Keratinocyte (primary cell): ENCODE results near the gene SAMD11. TPM values are rescaled to one million over a fixed set of nuclear protein-coding genes. Genes with fewer than 3 reads are reported as not detected.
A peak's percentile ranks its signal among the peaks of the same experiment; 100 is the strongest.

Experiments used
- DNase-seq: peaks from one replicate; pipeline ENCODE4 v3.0.0-alpha.2; 2011; ENCODE audit warnings: low read depth, missing footprints, low spot score
- FAIRE-seq: peaks from 2 replicates; lab custom pipeline; 2011; peaks lifted over from hg19 to GRCh38; lab: Jason Lieb, UNC
- H2AFZ ChIP-seq: 2 replicates; pipeline ENCODE4 v1.6.0; 2012; ENCODE audit warnings: low read length, control low read depth, inconsistent platforms; ENCODE audit not compliant: control insufficient read depth
- H3K27ac ChIP-seq: 2 replicates; pipeline ENCODE4 v1.5.1; 2011; ENCODE audit warnings: low read length; ENCODE audit not compliant: control insufficient read depth, insufficient read depth
- H3K27me3 ChIP-seq: 3 replicates; pipeline ENCODE4 v1.6.0; 2011; ENCODE audit warnings: low read length; ENCODE audit not compliant: control insufficient read depth, insufficient read depth; ENCODE audit errors: extremely low read depth
- H3K36me3 ChIP-seq, 2 experiments: 2 replicates in 1 of 2; 3 replicates in 1 of 2; pipeline ENCODE4 v1.5.1; 2011; ENCODE audit warnings: low read length in 2 of 2, mild to moderate bottlenecking in 1 of 2; ENCODE audit not compliant: control insufficient read depth in 2 of 2, insufficient read depth in 2 of 2; ENCODE audit errors: extremely low read depth in 1 of 2
- H3K4me1 ChIP-seq: 3 replicates; pipeline ENCODE4 v1.5.1; 2011; ENCODE audit warnings: low read length; ENCODE audit not compliant: control insufficient read depth, insufficient read depth; ENCODE audit errors: extremely low read depth
- H3K4me2 ChIP-seq: 3 replicates; pipeline ENCODE4 v1.6.0; 2011; ENCODE audit warnings: low read depth, low read length; ENCODE audit not compliant: control insufficient read depth, insufficient read depth; ENCODE audit errors: extremely low read depth
- H3K4me3 ChIP-seq, 3 experiments: fragments of 200-600 bp in 1 of 3; sonication (generic) in 1 of 3; 2 replicates in 2 of 3; 3 replicates in 1 of 3; pipeline ENCODE4 v1.5.1; 2011 to 2016; ENCODE audit warnings: low read length in 3 of 3, mild to moderate bottlenecking in 3 of 3, control low read depth in 2 of 3, inconsistent platforms in 1 of 3, low read depth in 1 of 3, mixed read lengths in 1 of 3, mixed run types in 1 of 3, moderate library complexity in 1 of 3; ENCODE audit not compliant: control insufficient read depth in 2 of 3, insufficient read depth in 2 of 3; ENCODE audit errors: extremely low read depth in 1 of 3
- H3K79me2 ChIP-seq: 2 replicates; pipeline ENCODE4 v1.6.0; 2012; ENCODE audit warnings: low read length; ENCODE audit not compliant: control insufficient read depth, insufficient read depth
- H3K9ac ChIP-seq: 3 replicates; pipeline ENCODE4 v1.6.0; 2011; ENCODE audit warnings: low read length; ENCODE audit not compliant: control insufficient read depth, insufficient read depth; ENCODE audit errors: extremely low read depth
- H3K9me1 ChIP-seq: 3 replicates; pipeline ENCODE4 v1.6.0; 2011; ENCODE audit warnings: low read length; ENCODE audit not compliant: control insufficient read depth, insufficient read depth; ENCODE audit errors: extremely low read depth
- H3K9me3 ChIP-seq: 2 replicates; pipeline ENCODE4 v1.5.1; 2012; ENCODE audit warnings: low read depth, low read length; ENCODE audit not compliant: control insufficient read depth
- H4K20me1 ChIP-seq: 3 replicates; pipeline ENCODE4 v1.6.0; 2011; ENCODE audit warnings: low read length; ENCODE audit not compliant: control insufficient read depth, insufficient read depth; ENCODE audit errors: extremely low read depth
- EZH2 ChIP-seq: IDR thresholded peaks from one replicate; pipeline ENCODE4 v1.6.1; 2012; ENCODE audit warnings: inconsistent platforms, mild to moderate bottlenecking, low read length, moderate library complexity
- dilution Hi-C: fragments of 300-500 bp; cut with MboI; formaldehyde crosslinking; loops from one replicate; pipeline ENCODE4 v1.7.0; 2020; ENCODE audit warnings: low sequenced_read_pairs; ENCODE audit not compliant: extremely low pct_ligation_motif_present
- polyA plus RNA-seq, 5 experiments: library from polyadenylated mRNA; depleted of rRNA in 3 of 5; stranded (reverse) in 3 of 5; stranded (forward) in 1 of 5; unstranded in 1 of 5; fragments of >200 nt; gene quantifications; 1 replicate in 1 of 5; 2 replicates in 3 of 5; 3 replicates in 1 of 5; pipeline versions ENCODE4 v1.2.1 to v1.2.3, GENCODE V29; 2011 to 2012; ENCODE audit warnings: missing spikeins in 2 of 5, low read depth in 1 of 5, low replicate concordance in 1 of 5
- TF ChIP-seq, protein P1 (sequence below), 3 experiments: IDR thresholded peaks in 1 of 3; conservative IDR thresholded peaks in 1 of 3; optimal IDR thresholded peaks in 1 of 3; 2 replicates in 2 of 3; 3 replicates in 1 of 3; pipeline versions ENCODE3 to v1.5.1; 2011; ENCODE audit warnings: low read length in 3 of 3, mild to moderate bottlenecking in 3 of 3, moderate library complexity in 2 of 3, control low read depth in 1 of 3, inconsistent platforms in 1 of 3; ENCODE audit not compliant: insufficient read depth in 2 of 3; ENCODE audit errors: extremely low read depth in 1 of 3

Gene SAMD11
- polyA plus RNA-seq, 1 donor (not counting 4 experiments of a cell fraction or from before 2014, with no cell fraction given): not detected

DNA sequence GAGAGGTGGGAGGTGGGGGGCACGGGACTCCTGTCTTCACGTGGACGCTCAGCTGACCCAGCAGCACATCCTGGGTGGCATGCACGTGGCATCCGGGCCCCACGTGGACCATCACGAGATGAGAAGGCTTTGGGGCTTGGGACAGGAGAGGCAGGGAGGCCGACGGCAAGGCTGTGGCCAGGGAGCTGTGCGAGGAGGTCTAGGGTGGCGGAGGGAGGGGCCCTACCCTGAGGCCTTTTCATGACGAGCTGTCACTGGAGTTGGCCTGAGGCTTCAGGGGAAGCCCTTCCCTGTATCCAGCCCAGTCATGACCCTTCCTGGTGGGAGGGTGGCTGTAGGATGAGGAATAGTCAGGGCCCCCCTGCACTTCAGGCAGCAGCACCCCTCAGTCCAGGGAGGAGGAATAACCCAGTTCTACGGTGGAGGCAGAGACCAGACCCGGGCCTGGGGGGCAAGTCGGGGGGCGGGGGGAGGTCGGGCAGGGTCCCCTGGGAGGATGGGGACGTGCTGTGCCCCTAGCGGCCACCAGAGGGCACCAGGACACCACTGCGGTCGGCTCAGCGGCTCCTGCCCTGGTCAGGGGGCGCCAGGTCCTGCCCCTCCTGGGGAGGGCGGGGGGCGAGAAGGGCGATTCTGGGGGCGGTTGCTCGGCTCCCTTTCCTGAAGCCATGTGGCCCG lies 60.2 kb downstream of the SAMD11 start:
- DNase-seq (no peak), FAIRE-seq (no peak)
- Histone ChIP-seq H3K9me1 (no peaks in the 10 kb centered on the region), H2AFZ (no peak overlapping the region), H3K36me3 (no peaks in the 10 kb centered on the region), H3K9me3 (no peaks in the 10 kb centered on the region), H3K4me2 (no peak overlapping the region), H3K4me3 (no peak overlapping the region), H3K9ac (no peak overlapping the region), H3K4me1 (no peaks in the 10 kb centered on the region), H3K27me3 (peaks cover 51% of the 10 kb centered on the region), H3K27ac (no peak overlapping the region), H4K20me1 (no peaks in the 10 kb centered on the region), H3K79me2 (no peaks in the 10 kb centered on the region)
- no peak for TF ChIP-seq EZH2
- TF ChIP-seq, protein P1, sequence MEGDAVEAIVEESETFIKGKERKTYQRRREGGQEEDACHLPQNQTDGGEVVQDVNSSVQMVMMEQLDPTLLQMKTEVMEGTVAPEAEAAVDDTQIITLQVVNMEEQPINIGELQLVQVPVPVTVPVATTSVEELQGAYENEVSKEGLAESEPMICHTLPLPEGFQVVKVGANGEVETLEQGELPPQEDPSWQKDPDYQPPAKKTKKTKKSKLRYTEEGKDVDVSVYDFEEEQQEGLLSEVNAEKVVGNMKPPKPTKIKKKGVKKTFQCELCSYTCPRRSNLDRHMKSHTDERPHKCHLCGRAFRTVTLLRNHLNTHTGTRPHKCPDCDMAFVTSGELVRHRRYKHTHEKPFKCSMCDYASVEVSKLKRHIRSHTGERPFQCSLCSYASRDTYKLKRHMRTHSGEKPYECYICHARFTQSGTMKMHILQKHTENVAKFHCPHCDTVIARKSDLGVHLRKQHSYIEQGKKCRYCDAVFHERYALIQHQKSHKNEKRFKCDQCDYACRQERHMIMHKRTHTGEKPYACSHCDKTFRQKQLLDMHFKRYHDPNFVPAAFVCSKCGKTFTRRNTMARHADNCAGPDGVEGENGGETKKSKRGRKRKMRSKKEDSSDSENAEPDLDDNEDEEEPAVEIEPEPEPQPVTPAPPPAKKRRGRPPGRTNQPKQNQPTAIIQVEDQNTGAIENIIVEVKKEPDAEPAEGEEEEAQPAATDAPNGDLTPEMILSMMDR (optimal IDR thresholded peaks at IDR 0.05 in 1 of 3, IDR thresholded peaks at IDR 0.05 in 1 of 3, conservative IDR thresholded peaks at IDR 0.05 in 1 of 3; ENCODE audit: extremely low read depth in 1 of 3, insufficient read depth in 2 of 3, low read length in 3 of 3): peak in 2 of 3 experiments; percentile 90 to 91
- dilution Hi-C loops: no loop called here

- no peak for DNase-seq
- Histone ChIP-seq H3K9ac (no peak overlapping the region), H4K20me1 (no peaks in the 10 kb centered on the region), H3K27me3 (peaks cover 50% of the 10 kb centered on the region), H3K36me3 (no peaks in the 10 kb centered on the region), H3K9me3 (no peaks in the 10 kb centered on the region), H3K4me2 (no peak overlapping the region), H3K4me1 (no peaks in the 10 kb centered on the region), H3K4me3 (no peak overlapping the region), H3K9me1 (no peaks in the 10 kb centered on the region), H3K79me2 (no peaks in the 10 kb centered on the region), H3K27ac (no peak overlapping the region), H2AFZ (no peak overlapping the region)
- no peak for FAIRE-seq
- TF ChIP-seq, protein P1 (optimal IDR thresholded peaks at IDR 0.05 in 1 of 3, IDR thresholded peaks at IDR 0.05 in 1 of 3, conservative IDR thresholded peaks at IDR 0.05 in 1 of 3; ENCODE audit: extremely low read depth in 1 of 3, insufficient read depth in 2 of 3, low read length in 3 of 3): no peak
- no peak for TF ChIP-seq EZH2
- dilution Hi-C loops: no loop called here
These were observed 60.7 kb downstream of the SAMD11 start for GRCh38 chr1:984476-984814.
